Lower leg skin (tissue), 4 donors: ENCODE measurements around the gene STARD13. TPM values are rescaled to one million over a fixed set of nuclear protein-coding genes. Genes with fewer than 3 reads are reported as not detected.

ENCODE experiments used
- DNase-seq, 2 donors: peaks; one replicate each; pipeline ENCODE4 v3.0.0-alpha.2; 2019; ENCODE audit warnings: low spot score in 2 of 2
- H3K4me3 ChIP-seq: fragments of 200-600 bp; sonication (generic); 2 replicates; pipeline ENCODE4 v1.5.1; 2017; ENCODE audit warnings: mild to moderate bottlenecking, low read depth; ENCODE audit not compliant: poor library complexity, severe bottlenecking
- POLR2A ChIP-seq, 2 donors: fragments of 450-650 bp; IDR thresholded peaks; one replicate each; pipeline ENCODE4 v1.6.1; 2016 to 2017; ENCODE audit warnings: antibody characterized with exemption in 2 of 2, mild to moderate bottlenecking in 1 of 2, moderate library complexity in 1 of 2
- WGBS, 2 donors: methylation state at CpG; one replicate each; pipeline ENCODE4 v1.1.5; 2018; 5-methylcytosine and 5-hydroxymethylcytosine counted together
- intact Hi-C: fragments of 100-400 bp; cut with DNase I; formaldehyde crosslinking; loops from one replicate; pipeline ENCODE4 v1.15.0; 2023; ENCODE audit warnings: low total_unique reads
- total RNA-seq, 4 donors: library from RNA; depleted of rRNA; stranded (reverse); fragments of >200 nt; gene quantifications; one replicate each; pipeline ENCODE4 v1.1.0, GENCODE V29; 2016
- TF ChIP-seq, protein P1 (sequence below), 3 donors: fragments of 450-650 bp; IDR thresholded peaks; one replicate each; pipeline ENCODE4 v1.5.1; 2016; ENCODE audit warnings: antibody characterized with exemption in 3 of 3, mild to moderate bottlenecking in 3 of 3, moderate library complexity in 2 of 3

Gene STARD13
- total RNA-seq, 4 donors from 2014 or later = 15.7 to 22.5 (median 19.6) TPM

DNA sequence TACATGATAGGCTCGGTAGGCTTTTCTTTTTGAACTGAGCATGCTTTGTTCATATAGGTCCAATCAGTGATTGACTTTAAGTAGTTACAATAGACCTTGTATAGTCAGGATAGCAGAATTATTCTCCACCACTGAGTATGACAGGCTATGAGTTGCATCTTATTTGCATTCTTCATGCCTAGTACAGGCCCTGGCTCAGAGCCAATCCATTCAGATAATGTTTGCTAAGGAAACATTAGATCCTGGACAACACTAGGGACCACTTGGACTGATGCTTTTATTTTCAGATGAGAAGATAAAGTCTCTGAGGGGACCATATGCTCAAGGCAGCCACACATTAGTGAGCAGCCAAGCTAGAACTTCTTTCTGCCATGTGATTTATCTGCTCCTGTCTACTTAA is 135.4 kb downstream of the STARD13 start:
- intact Hi-C loops = no loop called here
- TF ChIP-seq POLR2A (IDR thresholded peaks at IDR 0.05) = no peak
- TF ChIP-seq, protein P1, sequence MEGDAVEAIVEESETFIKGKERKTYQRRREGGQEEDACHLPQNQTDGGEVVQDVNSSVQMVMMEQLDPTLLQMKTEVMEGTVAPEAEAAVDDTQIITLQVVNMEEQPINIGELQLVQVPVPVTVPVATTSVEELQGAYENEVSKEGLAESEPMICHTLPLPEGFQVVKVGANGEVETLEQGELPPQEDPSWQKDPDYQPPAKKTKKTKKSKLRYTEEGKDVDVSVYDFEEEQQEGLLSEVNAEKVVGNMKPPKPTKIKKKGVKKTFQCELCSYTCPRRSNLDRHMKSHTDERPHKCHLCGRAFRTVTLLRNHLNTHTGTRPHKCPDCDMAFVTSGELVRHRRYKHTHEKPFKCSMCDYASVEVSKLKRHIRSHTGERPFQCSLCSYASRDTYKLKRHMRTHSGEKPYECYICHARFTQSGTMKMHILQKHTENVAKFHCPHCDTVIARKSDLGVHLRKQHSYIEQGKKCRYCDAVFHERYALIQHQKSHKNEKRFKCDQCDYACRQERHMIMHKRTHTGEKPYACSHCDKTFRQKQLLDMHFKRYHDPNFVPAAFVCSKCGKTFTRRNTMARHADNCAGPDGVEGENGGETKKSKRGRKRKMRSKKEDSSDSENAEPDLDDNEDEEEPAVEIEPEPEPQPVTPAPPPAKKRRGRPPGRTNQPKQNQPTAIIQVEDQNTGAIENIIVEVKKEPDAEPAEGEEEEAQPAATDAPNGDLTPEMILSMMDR (IDR thresholded peaks at IDR 0.05) = no peak
- H3K4me3 ChIP-seq = no peak overlapping the region
- 83 to 86% methylated on average over 1 of the region's 1 CpG for WGBS, 2 donors
- DNase-seq = no peak

GRCh38 chr13:33147832-33148231 is 137.7 kb downstream of the STARD13 start:
- no peak for DNase-seq
- 94 to 95% methylated on average over 3 of the region's 3 CpGs for WGBS, 2 donors
- no peak overlapping the region for H3K4me3 ChIP-seq
- no peak for TF ChIP-seq POLR2A (IDR thresholded peaks at IDR 0.05)
- TF ChIP-seq, protein P1 (IDR thresholded peaks at IDR 0.05) = no peak
- intact Hi-C loops = no loop called here

- WGBS, 2 donors = 81 to 86% methylated on average over 4 of the region's 4 CpGs
- no peak overlapping the region for H3K4me3 ChIP-seq
- DNase-seq = no peak
- TF ChIP-seq POLR2A (IDR thresholded peaks at IDR 0.05) = no peak
- TF ChIP-seq, protein P1 (IDR thresholded peaks at IDR 0.05) = no peak
- intact Hi-C loops = no loop called here
Observed at GRCh38 chr13:33146843-33147611, 138.5 kb downstream of the STARD13 start.

GRCh38 chr13:33145667-33146066 is 139.9 kb downstream of the STARD13 start:
- intact Hi-C loops = no loop called here
- WGBS, 2 donors = 88 to 94% methylated on average over 4 of the region's 4 CpGs
- TF ChIP-seq, protein P1 (IDR thresholded peaks at IDR 0.05) = no peak
- TF ChIP-seq POLR2A (IDR thresholded peaks at IDR 0.05) = no peak
- no peak for DNase-seq
- H3K4me3 ChIP-seq = no peak overlapping the region

- DNase-seq = no peak
- 91 to 92% methylated on average over 7 of the region's 7 CpGs for WGBS, 2 donors
- intact Hi-C loops = no loop called here
- TF ChIP-seq, protein P1 (IDR thresholded peaks at IDR 0.05) = no peak
- no peak for TF ChIP-seq POLR2A (IDR thresholded peaks at IDR 0.05)
- H3K4me3 ChIP-seq = no peak overlapping the region
Observed at GRCh38 chr13:33144358-33144784, 141.2 kb downstream of the STARD13 start.
